Neural crest cell (in vitro differentiated cells): ENCODE data around the gene MYOD1. TPM values are rescaled to one million over a fixed set of nuclear protein-coding genes. Genes with fewer than 3 reads are reported as not detected.

Experiments
- DNase-seq: peaks from one replicate; pipeline ENCODE4 v3.0.0; 2021; ENCODE audit warnings: low read depth, mixed read lengths, low spot score
- H3K27ac Mint-ChIP-seq: one replicate; pipeline ENCODE4 v1.8.0; 2021; ENCODE audit warnings: mild to moderate bottlenecking, mixed read lengths; ENCODE audit not compliant: unreplicated experiment
- H3K27me3 Mint-ChIP-seq: 2 replicates; pipeline ENCODE4 v1.8.0; 2021; ENCODE audit warnings: low read depth, mild to moderate bottlenecking, mixed read lengths
- H3K36me3 Mint-ChIP-seq: 2 replicates; pipeline ENCODE4 v1.8.0; 2021; ENCODE audit warnings: low read depth, mild to moderate bottlenecking, mixed read lengths
- H3K4me1 Mint-ChIP-seq: 2 replicates; pipeline ENCODE4 v1.8.0; 2021; ENCODE audit warnings: mixed read lengths
- H3K4me3 Mint-ChIP-seq: one replicate; pipeline ENCODE4 v1.8.0; 2021; ENCODE audit warnings: mild to moderate bottlenecking, mixed read lengths
- H3K9me3 Mint-ChIP-seq: 2 replicates; pipeline ENCODE4 v1.8.0; 2021; ENCODE audit warnings: mixed read lengths
- total RNA-seq: library from RNA; stranded (reverse); gene quantifications from 2 replicates; pipeline ENCODE4 v1.2.1, GENCODE V29; 2021
- TF ChIP-seq, protein P1 (sequence below): fragments of 200-600 bp; sonication (generic); conservative IDR thresholded peaks from 2 replicates; pipeline ENCODE4 v1.5.0; 2021; ENCODE audit warnings: antibody characterized with exemption, mild to moderate bottlenecking

The MYOD1 gene
- total RNA-seq, 1 donor from 2014 or later = not detected

DNA sequence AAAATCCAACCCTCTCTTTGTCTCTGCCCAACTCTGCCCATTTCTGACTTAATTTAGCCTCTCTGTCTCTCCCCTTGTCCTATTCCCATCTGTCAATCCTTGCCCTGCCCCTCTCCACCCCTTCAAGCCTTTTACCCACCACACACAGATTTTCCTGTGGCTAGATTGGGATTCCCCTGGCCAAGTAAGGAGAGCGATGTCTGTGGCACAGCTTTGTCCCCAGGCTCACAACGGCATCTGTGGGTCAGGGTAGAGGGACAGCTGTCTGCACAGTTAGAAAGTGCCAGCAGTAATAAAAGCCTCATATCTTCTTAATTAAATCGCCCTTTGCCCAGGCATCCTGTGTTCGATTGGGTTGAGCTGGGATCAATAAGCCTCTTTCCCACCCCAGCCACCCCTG is 13.9 kb downstream of the MYOD1 start:
- peaks cover 18% of the 10 kb centered on the region for H3K4me1 Mint-ChIP-seq
- TF ChIP-seq, protein P1, sequence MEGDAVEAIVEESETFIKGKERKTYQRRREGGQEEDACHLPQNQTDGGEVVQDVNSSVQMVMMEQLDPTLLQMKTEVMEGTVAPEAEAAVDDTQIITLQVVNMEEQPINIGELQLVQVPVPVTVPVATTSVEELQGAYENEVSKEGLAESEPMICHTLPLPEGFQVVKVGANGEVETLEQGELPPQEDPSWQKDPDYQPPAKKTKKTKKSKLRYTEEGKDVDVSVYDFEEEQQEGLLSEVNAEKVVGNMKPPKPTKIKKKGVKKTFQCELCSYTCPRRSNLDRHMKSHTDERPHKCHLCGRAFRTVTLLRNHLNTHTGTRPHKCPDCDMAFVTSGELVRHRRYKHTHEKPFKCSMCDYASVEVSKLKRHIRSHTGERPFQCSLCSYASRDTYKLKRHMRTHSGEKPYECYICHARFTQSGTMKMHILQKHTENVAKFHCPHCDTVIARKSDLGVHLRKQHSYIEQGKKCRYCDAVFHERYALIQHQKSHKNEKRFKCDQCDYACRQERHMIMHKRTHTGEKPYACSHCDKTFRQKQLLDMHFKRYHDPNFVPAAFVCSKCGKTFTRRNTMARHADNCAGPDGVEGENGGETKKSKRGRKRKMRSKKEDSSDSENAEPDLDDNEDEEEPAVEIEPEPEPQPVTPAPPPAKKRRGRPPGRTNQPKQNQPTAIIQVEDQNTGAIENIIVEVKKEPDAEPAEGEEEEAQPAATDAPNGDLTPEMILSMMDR = no peak
- H3K9me3 Mint-ChIP-seq = no peaks in the 10 kb centered on the region
- no peaks in the 10 kb centered on the region for H3K36me3 Mint-ChIP-seq
- DNase-seq = no peak
- H3K27ac Mint-ChIP-seq = no peak overlapping the region
- H3K4me3 Mint-ChIP-seq = peak overlapping the region; percentile 91
- H3K27me3 Mint-ChIP-seq = peaks cover 40% of the 10 kb centered on the region

DNA sequence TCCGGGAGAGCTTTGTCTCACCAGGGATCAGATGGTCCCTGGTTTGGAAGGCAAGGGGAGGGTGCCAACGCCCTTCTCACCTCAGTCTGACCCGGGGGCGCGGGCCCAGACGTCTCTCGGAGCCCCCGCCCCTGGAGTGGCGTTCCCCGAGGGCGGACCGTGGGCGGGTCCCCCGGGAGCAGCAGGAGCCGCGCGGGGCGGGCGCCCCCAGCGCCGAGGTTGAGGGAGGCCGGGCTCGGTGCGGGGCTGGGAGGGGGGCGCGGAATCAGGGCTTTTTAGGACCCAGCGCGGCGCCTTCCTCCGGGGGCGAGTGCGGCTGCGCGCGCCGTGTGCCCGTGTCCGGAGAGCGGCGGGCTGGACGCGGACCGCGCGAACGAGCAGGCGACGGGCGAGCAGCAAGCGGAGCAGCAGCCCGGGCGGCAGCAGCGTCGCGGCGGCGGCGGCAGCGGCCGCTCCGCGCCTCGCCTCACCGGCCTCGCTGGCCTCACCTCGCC is 15.1 kb downstream of the MYOD1 start, which contains the start of gene KCNC1:
TSS of gene KCNC1 (plus strand) at position 364 of the 494 bp plus-strand sequence. CDS start 1,222 bp downstream, outside the sequence.
- no peak within 1 kb of the TSS for H3K27ac Mint-ChIP-seq
- H3K36me3 Mint-ChIP-seq = no peaks in the 10 kb centered on the region
- H3K4me1 Mint-ChIP-seq = peaks cover 18% of the 10 kb centered on the region
- H3K4me3 Mint-ChIP-seq = peak within 1 kb of the TSS; percentile 91
- H3K9me3 Mint-ChIP-seq = no peaks in the 10 kb centered on the region
- DNase-seq = peak; percentile 60
- peaks cover 28% of the 10 kb centered on the region for H3K27me3 Mint-ChIP-seq
- TF ChIP-seq, protein P1 = no peak

DNA sequence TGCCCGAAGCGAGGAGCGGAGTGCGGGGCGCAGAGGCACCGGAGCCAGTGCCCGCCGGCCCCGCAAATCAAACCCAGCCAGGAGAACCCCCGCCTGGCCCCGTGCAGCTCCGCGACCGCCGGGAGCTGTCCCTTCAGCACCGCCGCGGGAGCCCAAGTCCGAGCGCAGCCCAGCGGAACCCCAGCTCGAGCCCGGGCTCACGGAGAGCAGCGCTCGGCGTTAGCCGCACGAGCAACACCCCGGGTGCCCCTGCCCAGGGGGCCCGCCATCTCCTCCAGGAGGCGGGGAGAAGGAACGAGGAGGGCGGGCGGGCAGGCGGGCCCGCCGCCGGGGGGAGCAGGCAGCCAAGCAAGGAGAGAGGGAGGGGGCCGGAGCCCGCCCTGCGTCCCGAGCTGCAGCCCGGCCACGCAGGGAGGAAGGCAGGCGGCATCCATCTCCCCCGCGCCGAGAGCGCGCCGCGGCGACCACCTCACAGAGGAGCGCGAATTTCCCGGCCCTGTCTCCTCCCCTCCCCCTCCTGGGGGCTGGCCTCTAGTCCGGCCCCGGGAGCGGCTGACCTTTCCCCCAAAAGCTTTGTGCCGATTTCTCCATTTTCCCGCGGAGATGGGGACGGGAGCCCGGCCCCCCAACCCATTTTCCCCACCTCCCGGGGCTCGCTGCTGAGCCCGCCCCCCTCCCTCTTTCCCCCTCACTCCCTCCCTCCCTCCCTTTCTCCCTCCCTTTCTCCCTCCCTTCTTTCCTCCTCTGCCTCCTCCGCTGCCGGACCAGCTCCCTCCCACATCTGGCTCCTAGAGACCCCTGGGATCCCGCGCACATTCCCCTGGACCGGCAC is 15.8 kb downstream of the MYOD1 start:
- Mint-ChIP-seq H3K4me3 (peak overlapping the region; percentile 73), H3K27ac (no peak overlapping the region)

DNA sequence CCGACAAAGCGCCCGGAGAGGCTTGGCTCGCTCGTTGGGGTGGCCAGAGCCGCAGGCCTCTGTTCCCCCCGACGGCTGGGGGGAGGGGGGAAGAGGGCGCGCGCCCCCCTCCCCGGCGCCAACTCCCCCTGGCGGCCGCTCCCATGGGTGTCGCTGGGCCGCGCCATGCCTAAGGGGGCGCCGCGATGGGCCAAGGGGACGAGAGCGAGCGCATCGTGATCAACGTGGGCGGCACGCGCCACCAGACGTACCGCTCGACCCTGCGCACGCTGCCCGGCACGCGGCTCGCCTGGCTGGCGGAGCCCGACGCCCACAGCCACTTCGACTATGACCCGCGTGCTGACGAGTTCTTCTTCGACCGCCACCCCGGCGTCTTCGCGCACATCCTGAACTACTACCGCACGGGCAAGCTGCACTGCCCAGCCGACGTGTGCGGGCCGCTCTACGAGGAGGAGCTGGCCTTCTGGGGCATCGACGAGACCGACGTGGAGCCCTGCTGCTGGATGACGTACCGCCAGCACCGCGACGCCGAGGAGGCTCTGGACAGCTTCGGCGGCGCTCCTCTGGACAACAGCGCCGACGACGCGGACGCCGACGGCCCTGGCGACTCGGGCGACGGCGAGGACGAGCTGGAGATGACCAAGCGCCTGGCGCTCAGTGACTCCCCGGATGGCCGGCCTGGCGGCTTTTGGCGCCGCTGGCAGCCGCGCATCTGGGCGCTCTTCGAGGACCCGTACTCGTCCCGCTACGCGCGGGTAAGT is 16.6 kb downstream of the MYOD1 start:
- peak; percentile 34 for DNase-seq
- Mint-ChIP-seq H3K4me1 (peaks cover 26% of the 10 kb centered on the region), H3K27me3 (peaks cover 18% of the 10 kb centered on the region), H3K4me3 (peak overlapping the region; percentile 73), H3K27ac (no peak overlapping the region), H3K9me3 (no peaks in the 10 kb centered on the region), H3K36me3 (no peaks in the 10 kb centered on the region)
- TF ChIP-seq, protein P1 = peak; percentile 57

More for the DNA sequence above, 15.8 kb downstream of the MYOD1 start:
- peak; percentile 62 for DNase-seq
- no peaks in the 10 kb centered on the region for H3K36me3 Mint-ChIP-seq
- peaks cover 21% of the 10 kb centered on the region for H3K4me1 Mint-ChIP-seq
- peaks cover 23% of the 10 kb centered on the region for H3K27me3 Mint-ChIP-seq
- TF ChIP-seq, protein P1 = no peak
- H3K9me3 Mint-ChIP-seq = no peaks in the 10 kb centered on the region

DNA sequence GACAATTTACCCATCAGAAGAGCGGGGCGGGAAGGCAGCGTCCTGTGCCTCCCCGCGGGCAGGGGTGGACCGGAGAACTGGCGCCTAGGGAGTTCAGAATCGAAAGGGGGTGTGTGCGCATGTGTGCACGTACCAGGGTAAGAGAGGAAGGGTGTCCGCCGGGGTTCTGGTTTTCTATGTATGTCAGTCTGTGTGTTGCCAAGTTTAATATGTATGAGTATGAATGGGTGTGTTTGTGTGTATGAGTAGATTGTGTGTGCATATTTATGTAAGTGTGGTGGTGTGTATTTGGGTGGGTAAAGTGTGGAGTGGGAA is 17.2 kb downstream of the MYOD1 start:
- TF ChIP-seq, protein P1 = no peak
- Mint-ChIP-seq H3K27ac (peak overlapping the region; percentile 3), H3K9me3 (no peaks in the 10 kb centered on the region), H3K27me3 (peaks cover 18% of the 10 kb centered on the region), H3K4me3 (peak overlapping the region; percentile 63), H3K36me3 (no peaks in the 10 kb centered on the region), H3K4me1 (peaks cover 28% of the 10 kb centered on the region)
- DNase-seq = no peak
